HCT116 (cell line): ENCODE data around the gene NCR3LG1. TPM values are rescaled to one million over a fixed set of nuclear protein-coding genes. Genes with fewer than 3 reads are reported as not detected.

ENCODE experiments used
- ATAC-seq: fragments of 200-7000 bp; cut with Tn5 transposase; 2 replicates; pipeline ENCODE4 v1.9.1; 2020; ENCODE audit warnings: mild to moderate bottlenecking, moderate library complexity
- BruUV-seq: library from RNA; stranded (reverse); fragments of 400-500 nt; replicated peaks from 2 replicates; lab custom pipeline; 2021; lab: Mats Ljungman, UMichigan
- CTCF ChIA-PET: fragments of 300-600 bp; sonication (Branson Sonifier 250); formaldehyde crosslinking; loops from one replicate; lab custom pipeline; 2021; ENCODE audit warnings: antibody characterized with exemption; lab: Charles Lee
- POLR2A ChIA-PET: fragments of 300-600, 350-600 bp; sonication (Branson Sonifier 250); formaldehyde crosslinking; loops from one replicate; lab custom pipeline; 2021; ENCODE audit warnings: antibody characterized with exemption; lab: Charles Lee
- RAD21 ChIA-PET, 2 experiments: fragments of 300-600 bp; sonication (Branson Sonifier 250); formaldehyde crosslinking; loops; one replicate each; lab custom pipeline; 2023; ENCODE audit warnings: low total read pairs in 2 of 2; ENCODE audit not compliant: uncharacterized antibody in 2 of 2, unreplicated experiment in 2 of 2, low non-redundant PET in 1 of 2; lab: Charles Lee
- DNase-seq: peaks from one replicate; pipeline ENCODE4 v3.0.0-alpha.2; 2010; ENCODE audit warnings: low read depth, low spot score
- H2AFZ ChIP-seq: fragments of 200-600 bp; shearing (Covaris generic), sonication (generic); 2 replicates; pipeline ENCODE4 v1.6.1; 2017; ENCODE audit warnings: low read depth, mixed run types, mixed read lengths, antibody characterized with exemption, low read length; ENCODE audit not compliant: poor library complexity, severe bottlenecking
- H3K27ac ChIP-seq: 2 replicates; pipeline ENCODE4 v1.5.1; 2012; ENCODE audit warnings: low read depth, low read length
- H3K27me3 ChIP-seq: fragments of 200-600 bp; sonication (generic); 2 replicates; pipeline ENCODE4 v1.6.1; 2016; ENCODE audit warnings: mixed run types, low read length, mixed read lengths; ENCODE audit not compliant: insufficient read depth
- H3K36me3 ChIP-seq, 2 experiments: fragments of 200-500 bp in 1 of 2; fragments of 200-600 bp in 1 of 2; sonication (Bioruptor generic) in 1 of 2; sonication (generic) in 1 of 2; 2 replicates each; pipeline versions ENCODE4 v1.5.1 to v1.6.1; 2014 to 2016; ENCODE audit warnings: low read length in 2 of 2, inconsistent platforms in 1 of 2, mixed read lengths in 1 of 2, mixed run types in 1 of 2; ENCODE audit not compliant: insufficient read depth in 2 of 2, control insufficient read depth in 1 of 2
- H3K4me1 ChIP-seq, 2 experiments: fragments of 200-600 bp in 1 of 2; sonication (generic) in 1 of 2; 2 replicates each; pipeline versions ENCODE4 v1.5.1 to v1.6.1; 2012 to 2017; ENCODE audit warnings: low read length in 2 of 2, inconsistent platforms in 1 of 2, mild to moderate bottlenecking in 1 of 2, mixed read lengths in 1 of 2, mixed run types in 1 of 2, moderate library complexity in 1 of 2; ENCODE audit not compliant: insufficient read depth in 2 of 2, control insufficient read depth in 1 of 2
- H3K4me2 ChIP-seq: fragments of 200-600 bp; sonication (generic); 2 replicates; pipeline ENCODE4 v1.6.1; 2017; ENCODE audit warnings: mixed run types, low read length, mixed read lengths
- H3K4me3 ChIP-seq, 2 experiments: fragments of 200-600 bp in 1 of 2; sonication (generic) in 1 of 2; replicated peaks in 1 of 2; 2 replicates each; pipeline ENCODE4 v1.5.1; 2011 to 2016; ENCODE audit warnings: low read length in 2 of 2, control low read depth in 1 of 2, low read depth in 1 of 2, mild to moderate bottlenecking in 1 of 2, mixed read lengths in 1 of 2, mixed run types in 1 of 2
- H3K79me2 ChIP-seq: fragments of 200-600 bp; sonication (generic); 2 replicates; pipeline ENCODE4 v1.6.1; 2017; ENCODE audit warnings: mild to moderate bottlenecking, mixed run types, low read length, moderate library complexity, mixed read lengths; ENCODE audit not compliant: insufficient read depth
- H3K9ac ChIP-seq: fragments of 200-600 bp; sonication (generic); 2 replicates; pipeline ENCODE4 v1.6.1; 2016; ENCODE audit warnings: low read length, mixed read lengths
- H3K9me2 ChIP-seq: fragments of 200-600 bp; sonication (generic), shearing (Covaris generic); 2 replicates; pipeline ENCODE4 v1.6.1; 2017; ENCODE audit warnings: mixed run types, mild to moderate bottlenecking, moderate library complexity; ENCODE audit not compliant: insufficient read depth
- H3K9me3 ChIP-seq, 2 experiments: fragments of 200-500 bp in 1 of 2; fragments of 200-600 bp in 1 of 2; sonication (Bioruptor generic) in 1 of 2; sonication (generic) in 1 of 2; 2 replicates each; pipeline ENCODE4 v1.6.1; 2014 to 2017; ENCODE audit warnings: low read length in 2 of 2, mixed read lengths in 2 of 2, inconsistent platforms in 1 of 2, low read depth in 1 of 2, mild to moderate bottlenecking in 1 of 2, mixed run types in 1 of 2, moderate library complexity in 1 of 2; ENCODE audit not compliant: control insufficient read depth in 1 of 2, insufficient read depth in 1 of 2
- H4K20me1 ChIP-seq: fragments of 200-600 bp; sonication (generic), shearing (Covaris generic); 2 replicates; pipeline ENCODE4 v1.6.1; 2017; ENCODE audit warnings: mixed run types, mild to moderate bottlenecking, moderate library complexity; ENCODE audit not compliant: insufficient read depth
- CEBPB ChIP-seq: IDR thresholded peaks from 2 replicates; pipeline ENCODE4 v1.6.1; 2012; ENCODE audit warnings: low read depth
- EZH2 ChIP-seq: fragments of 200-600 bp; sonication (generic); IDR thresholded peaks from 2 replicates; pipeline ENCODE4 v1.6.1; 2017; ENCODE audit warnings: antibody characterized with exemption, mixed run types
- JUND ChIP-seq: IDR thresholded peaks from 2 replicates; pipeline ENCODE4 v1.6.1; 2012
- RAD21 ChIP-seq: IDR thresholded peaks from 2 replicates; pipeline ENCODE4 v1.6.1; 2012; ENCODE audit warnings: low read depth, mild to moderate bottlenecking
- intact Hi-C: fragments of 100-400 bp; cut with micrococcal nuclease; formaldehyde crosslinking; loops from 2 replicates; pipeline ENCODE4 v1.10.0; 2022
- total RNA-seq: library from RNA; stranded (reverse); gene quantifications from one replicate; pipeline ENCODE4 v1.2.1, GENCODE V29; 2021; ENCODE audit not compliant: unreplicated experiment
- TF ChIP-seq, protein P1 (sequence below): IDR thresholded peaks from 2 replicates; pipeline ENCODE4 v1.6.1; 2012; ENCODE audit warnings: low read depth

The NCR3LG1 gene
- total RNA-seq, 1 experiment from 2014 or later = 1.5 TPM

DNA sequence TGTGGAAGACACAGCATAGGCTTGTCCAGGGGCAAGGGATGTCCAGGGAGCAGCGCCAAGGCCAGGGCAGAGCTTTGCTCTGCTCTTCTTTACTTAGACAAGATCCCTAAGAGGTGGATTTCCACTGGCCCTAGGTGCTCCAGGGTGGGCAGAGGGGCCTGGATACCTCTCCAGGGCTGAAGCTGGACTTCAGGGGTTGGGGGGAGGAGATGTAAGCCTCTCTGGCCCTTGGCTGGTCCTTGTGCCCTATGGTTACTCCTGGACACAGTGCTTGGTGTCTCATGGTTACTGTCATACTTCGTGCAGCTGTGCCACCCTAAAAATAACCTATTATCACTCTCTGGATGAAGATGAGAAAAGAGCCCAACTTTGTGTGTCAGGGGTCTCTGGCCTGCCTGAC is 49.7 kb downstream of the NCR3LG1 start:
- Histone ChIP-seq H3K4me2 (no peak overlapping the region), H3K9me3 (no peaks in the 10 kb centered on the region), H3K27me3 (no peaks in the 10 kb centered on the region), H3K79me2 (no peaks in the 10 kb centered on the region), H3K9me2 (no peaks in the 10 kb centered on the region), H4K20me1 (no peaks in the 10 kb centered on the region), H3K27ac (no peak overlapping the region), H3K36me3 (no peaks in the 10 kb centered on the region), H3K4me3 (no peak overlapping the region), H3K4me1 (peaks cover 3 to 19% of the 10 kb centered on the region in 2 experiments; a peak in 3 of 4 replicates), H3K9ac (no peak overlapping the region), H2AFZ (no peak overlapping the region)
- DNase-seq (no peak), ATAC-seq (no peak)
- CTCF ChIA-PET = no interaction called here
- POLR2A ChIA-PET = no interaction called here
- no TSS peak for BruUV-seq
- TF ChIP-seq RAD21 (no peak), EZH2 (no peak), CEBPB (no peak), JUND (no peak)
- RAD21 ChIA-PET = no interaction called here
- intact Hi-C loops = no loop called here

DNA sequence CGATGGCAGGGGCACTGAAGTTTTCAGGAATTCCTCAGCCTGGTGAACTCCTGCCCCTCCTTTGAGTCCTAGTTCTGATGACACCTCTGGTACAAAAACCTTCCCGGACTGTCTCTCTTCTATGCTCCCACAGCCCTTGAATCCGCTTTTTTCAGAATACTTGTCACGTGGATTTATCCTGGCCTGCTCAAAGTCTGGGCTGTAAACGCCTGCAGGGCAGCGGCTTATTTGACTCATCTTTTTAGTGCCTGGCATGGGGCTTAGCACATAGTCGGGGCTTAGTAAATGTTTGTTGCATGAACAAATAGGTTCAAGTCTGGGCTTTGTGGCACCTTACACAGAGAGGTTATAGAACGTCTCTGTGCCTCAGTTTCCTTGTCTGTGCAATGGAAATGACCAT is 50.2 kb downstream of the NCR3LG1 start:
- DNase-seq = no peak
- Histone ChIP-seq H3K79me2 (no peaks in the 10 kb centered on the region), H3K9me3 (no peaks in the 10 kb centered on the region), H3K4me2 (no peak overlapping the region), H3K4me3 (no peak overlapping the region), H3K9ac (no peak overlapping the region), H3K27me3 (no peaks in the 10 kb centered on the region), H3K36me3 (no peaks in the 10 kb centered on the region), H4K20me1 (no peaks in the 10 kb centered on the region), H3K27ac (no peak overlapping the region), H3K4me1 (peaks cover 3 to 19% of the 10 kb centered on the region in 2 experiments; a peak in 3 of 4 replicates), H3K9me2 (no peaks in the 10 kb centered on the region), H2AFZ (no peak overlapping the region)
- ChIA-PET RAD21 (no interaction called here), CTCF (no interaction called here), POLR2A (no interaction called here)
- BruUV-seq = no TSS peak
- TF ChIP-seq, protein P1, sequence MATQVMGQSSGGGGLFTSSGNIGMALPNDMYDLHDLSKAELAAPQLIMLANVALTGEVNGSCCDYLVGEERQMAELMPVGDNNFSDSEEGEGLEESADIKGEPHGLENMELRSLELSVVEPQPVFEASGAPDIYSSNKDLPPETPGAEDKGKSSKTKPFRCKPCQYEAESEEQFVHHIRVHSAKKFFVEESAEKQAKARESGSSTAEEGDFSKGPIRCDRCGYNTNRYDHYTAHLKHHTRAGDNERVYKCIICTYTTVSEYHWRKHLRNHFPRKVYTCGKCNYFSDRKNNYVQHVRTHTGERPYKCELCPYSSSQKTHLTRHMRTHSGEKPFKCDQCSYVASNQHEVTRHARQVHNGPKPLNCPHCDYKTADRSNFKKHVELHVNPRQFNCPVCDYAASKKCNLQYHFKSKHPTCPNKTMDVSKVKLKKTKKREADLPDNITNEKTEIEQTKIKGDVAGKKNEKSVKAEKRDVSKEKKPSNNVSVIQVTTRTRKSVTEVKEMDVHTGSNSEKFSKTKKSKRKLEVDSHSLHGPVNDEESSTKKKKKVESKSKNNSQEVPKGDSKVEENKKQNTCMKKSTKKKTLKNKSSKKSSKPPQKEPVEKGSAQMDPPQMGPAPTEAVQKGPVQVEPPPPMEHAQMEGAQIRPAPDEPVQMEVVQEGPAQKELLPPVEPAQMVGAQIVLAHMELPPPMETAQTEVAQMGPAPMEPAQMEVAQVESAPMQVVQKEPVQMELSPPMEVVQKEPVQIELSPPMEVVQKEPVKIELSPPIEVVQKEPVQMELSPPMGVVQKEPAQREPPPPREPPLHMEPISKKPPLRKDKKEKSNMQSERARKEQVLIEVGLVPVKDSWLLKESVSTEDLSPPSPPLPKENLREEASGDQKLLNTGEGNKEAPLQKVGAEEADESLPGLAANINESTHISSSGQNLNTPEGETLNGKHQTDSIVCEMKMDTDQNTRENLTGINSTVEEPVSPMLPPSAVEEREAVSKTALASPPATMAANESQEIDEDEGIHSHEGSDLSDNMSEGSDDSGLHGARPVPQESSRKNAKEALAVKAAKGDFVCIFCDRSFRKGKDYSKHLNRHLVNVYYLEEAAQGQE = no peak
- intact Hi-C loops = no loop called here
- ATAC-seq = no peak
